GM12878 (cell line): Measurements from ENCODE around the gene DDRGK1. TPM values are rescaled to one million over a fixed set of nuclear protein-coding genes. Genes with fewer than 3 reads are reported as not detected.

Experiments
- ATAC-seq: fragments of 200-7000 bp; cut with Tn5 transposase; 3 replicates; pipeline ENCODE4 v1.9.1; 2020; ENCODE audit warnings: mild to moderate bottlenecking, moderate library complexity
- BruUV-seq: library from RNA; stranded (reverse); fragments of 400-500 nt; replicated peaks from 2 replicates; lab custom pipeline; 2021; lab: Mats Ljungman, UMichigan
- CTCF ChIA-PET: fragments of 300-600 bp; sonication (Branson Sonifier 250); formaldehyde crosslinking; extraction: SDS; loops from one replicate; lab custom pipeline; 2021; ENCODE audit warnings: inconsistent platforms; lab: Yijun Ruan, JAX
- POLR2A ChIA-PET: fragments of 350-600 bp; formaldehyde crosslinking; extraction: SDS; loops from one replicate; lab custom pipeline; 2021; ENCODE audit warnings: inconsistent platforms; lab: Charles Lee
- RAD21 ChIA-PET: fragments of 300-600 bp; sonication (Branson Sonifier 250); formaldehyde crosslinking; loops from one replicate; lab custom pipeline; 2023; ENCODE audit warnings: antibody characterized with exemption; ENCODE audit not compliant: unreplicated experiment; lab: Charles Lee
- SMC1A ChIA-PET: fragments of 300-600 bp; sonication (Branson Sonifier 250); formaldehyde crosslinking; loops from one replicate; lab custom pipeline; 2023; ENCODE audit not compliant: unreplicated experiment, uncharacterized antibody; lab: Charles Lee
- DNase-seq: peaks from one replicate; pipeline ENCODE4 v3.0.0-alpha.2; 2011; ENCODE audit warnings: low read depth, low spot score
- FAIRE-seq: peaks from 3 replicates; lab custom pipeline; 2011; peaks lifted over from hg19 to GRCh38; lab: Jason Lieb, UNC
- H2AFZ ChIP-seq: 2 replicates; pipeline ENCODE4 v1.6.0; 2011; ENCODE audit warnings: low read depth, low read length, control low read depth; ENCODE audit not compliant: control insufficient read depth
- H3K27ac ChIP-seq: 2 replicates; pipeline ENCODE4 v1.5.1; 2011; ENCODE audit warnings: control low read depth; ENCODE audit not compliant: control insufficient read depth, insufficient read depth
- H3K27me3 ChIP-seq, 2 experiments: replicated peaks in 1 of 2; 2 replicates each; pipeline versions ENCODE4 v1.6.0 to v1.6.1; 2011; ENCODE audit warnings: low read length in 1 of 2; ENCODE audit not compliant: control insufficient read depth in 2 of 2, insufficient read depth in 2 of 2
- H3K36me3 ChIP-seq, 2 experiments: 2 replicates each; pipeline ENCODE4 v1.5.1; 2011; ENCODE audit warnings: low read length in 1 of 2; ENCODE audit not compliant: control insufficient read depth in 2 of 2, insufficient read depth in 2 of 2
- H3K4me1 ChIP-seq: 2 replicates; pipeline ENCODE4 v1.6.1; 2011; ENCODE audit warnings: mild to moderate bottlenecking, low read length, moderate library complexity, mixed read lengths; ENCODE audit not compliant: control insufficient read depth, insufficient read depth
- H3K4me2 ChIP-seq: 2 replicates; pipeline ENCODE4 v1.6.0; 2011; ENCODE audit warnings: control low read depth; ENCODE audit not compliant: control insufficient read depth, insufficient read depth
- H3K4me3 ChIP-seq: fragments of 200-600 bp; sonication (generic); 2 replicates; pipeline ENCODE4 v1.5.1; 2016
- H3K79me2 ChIP-seq: 2 replicates; pipeline ENCODE4 v1.6.0; 2011; ENCODE audit warnings: low read length; ENCODE audit not compliant: control insufficient read depth, insufficient read depth
- H3K9ac ChIP-seq: 2 replicates; pipeline ENCODE4 v1.8.0; 2011; ENCODE audit warnings: low read length, control low read depth, mixed read lengths; ENCODE audit not compliant: control insufficient read depth, insufficient read depth
- H3K9me3 ChIP-seq: replicated peaks from 3 replicates; pipeline ENCODE4 v1.5.1; 2011; ENCODE audit warnings: mild to moderate bottlenecking, low read length; ENCODE audit not compliant: control insufficient read depth, insufficient read depth
- H4K20me1 ChIP-seq: 2 replicates; pipeline ENCODE4 v1.6.0; 2011; ENCODE audit not compliant: control insufficient read depth, insufficient read depth
- CBFB ChIP-seq: IDR thresholded peaks from 2 replicates; pipeline ENCODE4 v1.6.1; 2016; ENCODE audit warnings: antibody characterized with exemption, low read depth
- HDGF ChIP-seq: fragments of 450-650 bp; IDR thresholded peaks from 2 replicates; pipeline ENCODE4 v1.6.1; 2016; ENCODE audit warnings: antibody characterized with exemption
- MAX ChIP-seq: IDR thresholded peaks from 2 replicates; pipeline ENCODE4 v1.6.1; 2012; ENCODE audit warnings: low read depth, low read length, improper control_type of control experiment
- MYB ChIP-seq: fragments of 150-350 bp; IDR thresholded peaks from 2 replicates; pipeline ENCODE4 v1.6.1; 2014; ENCODE audit warnings: mild to moderate bottlenecking, low read depth, low read length, borderline replicate concordance
- NFYB ChIP-seq: IDR thresholded peaks from 2 replicates; pipeline ENCODE4 v1.6.1; 2011; ENCODE audit warnings: low read depth, mild to moderate bottlenecking, low read length, improper control_type of control experiment, moderate library complexity; ENCODE audit not compliant: insufficient read depth
- POU2F2 ChIP-seq: IDR thresholded peaks from 3 replicates; pipeline ENCODE4 v1.6.1; 2011; ENCODE audit warnings: low read depth, mild to moderate bottlenecking, low read length, borderline replicate concordance
- SKIL ChIP-seq: fragments of 450-650 bp; IDR thresholded peaks from 2 replicates; pipeline ENCODE4 v1.6.1; 2017; ENCODE audit warnings: mild to moderate bottlenecking, low read depth, inconsistent platforms; ENCODE audit not compliant: poor library complexity, severe bottlenecking
- STAT3 ChIP-seq: IDR thresholded peaks from 2 replicates; pipeline ENCODE4 v1.6.1; 2011; ENCODE audit warnings: low read depth, low read length, improper control_type of control experiment
- TCF3 ChIP-seq: IDR thresholded peaks from 2 replicates; pipeline ENCODE4 v1.6.1; 2012; ENCODE audit warnings: low read depth, mild to moderate bottlenecking, low read length, borderline replicate concordance; ENCODE audit not compliant: insufficient read depth
- YY1 ChIP-seq: IDR thresholded peaks from 2 replicates; pipeline ENCODE4 v1.6.1; 2011; ENCODE audit warnings: low read depth, mild to moderate bottlenecking, low read length
- ZNF217 ChIP-seq: fragments of 450-650 bp; IDR thresholded peaks from 2 replicates; pipeline ENCODE4 v1.6.1; 2017; ENCODE audit warnings: antibody characterized with exemption, mild to moderate bottlenecking
- ZZZ3 ChIP-seq: IDR thresholded peaks from 2 replicates; pipeline ENCODE4 v1.6.1; 2011; ENCODE audit warnings: low read depth; ENCODE audit not compliant: control insufficient read depth, insufficient read length
- WGBS: methylation state at CpG from one replicate; pipeline ENCODE4 v1.1.6; 2016; ENCODE audit warnings: low lambda C conversion rate; ENCODE audit not compliant: insufficient replicate concordance, insufficient coverage; ENCODE audit errors: missing lambda C conversion rate; 5-methylcytosine and 5-hydroxymethylcytosine counted together
- in situ Hi-C: fragments of 300-500 bp; cut with MboI; formaldehyde crosslinking; loops from 9 replicates; pipeline ENCODE4 v1.14.3; 2018; ENCODE audit warnings: mixed read lengths
- intact Hi-C: fragments of 100-400 bp; cut with micrococcal nuclease; formaldehyde crosslinking; loops from one replicate; pipeline ENCODE4 v1.14.2; 2022; ENCODE audit not compliant: unreplicated experiment
- polyA plus RNA-seq, 11 experiments: library from polyadenylated mRNA; depleted of rRNA in 4 of 11; unstranded in 6 of 11; stranded (reverse) in 5 of 11; fragments of >200 nt; fragmentation: Nextera tagmentation in 4 of 11; fragmentation: Illumina TruSeq in 1 of 11; extraction: Ambion mirVana in 4 of 11; extraction: Trizol in 1 of 11; gene quantifications; 1 replicate in 1 of 11; 2 replicates in 10 of 11; pipeline versions ENCODE4 v1.2.1 to v1.2.3, GENCODE V29; 2011 to 2016; ENCODE audit warnings: inconsistent platforms in 2 of 11, missing spikeins in 2 of 11, low read depth in 1 of 11
- total RNA-seq, 4 experiments: library from RNA; depleted of rRNA in 3 of 4; stranded (reverse); fragments of >200 nt in 3 of 4; fragmentation: Illumina TruSeq in 1 of 4; extraction: Trizol in 1 of 4; gene quantifications; 2 replicates each; pipeline versions ENCODE4 v1.2.1 to v1.2.3, GENCODE V29; 2013 to 2021

The DDRGK1 gene
- total and polyA plus RNA-seq, 10 of the 15 experiments (the other 5 are each of a cell fraction or from before 2014, with no cell fraction given) = 4.0 to 55.2 (median 39.7) TPM

- TF ChIP-seq MAX = no peak
- TF ChIP-seq NFYB = no peak
- no peak for TF ChIP-seq YY1
- no peak for TF ChIP-seq HDGF
These were observed 32.9 kb downstream of the DDRGK1 start (continued) for GRCh38 chr20:3171391-3172125.

- 50% methylated on average over 7 of the region's 7 CpGs for WGBS
- in situ Hi-C loops = no loop called here
- Histone ChIP-seq H3K79me2 (no peaks in the 10 kb centered on the region), H3K36me3 (no peaks in the 10 kb centered on the region), H3K4me1 (no peaks in the 10 kb centered on the region), H3K4me2 (no peak overlapping the region), H3K9ac (no peak overlapping the region), H3K27me3 (peaks cover 1 to 6% of the 10 kb centered on the region in 2 experiments; a peak in 3 of 4 replicates), H3K4me3 (no peak overlapping the region), H3K27ac (no peak overlapping the region), H4K20me1 (no peaks in the 10 kb centered on the region), H3K9me3 (no peaks in the 10 kb centered on the region), H2AFZ (no peak overlapping the region)
- no TSS peak for BruUV-seq
- ChIA-PET RAD21 (no interaction called here), POLR2A (no interaction called here), SMC1A (no interaction called here), CTCF (no interaction called here)
- intact Hi-C loops = no loop called here
- FAIRE-seq = no peak
- no peak for ATAC-seq
- no peak for TF ChIP-seq ZNF217
- no peak for TF ChIP-seq CBFB
- no peak for TF ChIP-seq SKIL
- TF ChIP-seq ZZZ3 = no peak
- no peak for TF ChIP-seq MYB
- TF ChIP-seq POU2F2 = no peak
- TF ChIP-seq TCF3 = no peak
- TF ChIP-seq STAT3 = no peak
- DNase-seq = no peak
These were observed 35.5 kb downstream of the DDRGK1 start for GRCh38 chr20:3168829-3169590.
